Astrocyte (in vitro differentiated cells and primary cell): ENCODE results near the gene CPA2.

Experiments used
- CTCF ChIP-seq: IDR thresholded peaks from 2 replicates; pipeline ENCODE4 v1.5.1; 2011; ENCODE audit warnings: low read depth, mild to moderate bottlenecking, inconsistent platforms, low read length, moderate library complexity; ENCODE audit not compliant: insufficient read depth
- EZH2 ChIP-seq: IDR thresholded peaks from 2 replicates; pipeline ENCODE4 v1.6.1; 2012; ENCODE audit warnings: mild to moderate bottlenecking, low read length, inconsistent platforms; ENCODE audit not compliant: insufficient read depth

- TF ChIP-seq CTCF = no peak
- no peak for TF ChIP-seq EZH2
Measured at GRCh38 chr7:130275826-130276297, 9.2 kb downstream of the CPA2 start.
